Tibial nerve (tissue), 4 donors: ENCODE data around the gene TGFA.

Experiments
- EP300 ChIP-seq, 2 donors: sonication (generic); formaldehyde crosslinking; IDR thresholded peaks; one replicate each; pipeline ENCODE4 v1.6.1; 2017; ENCODE audit warnings: antibody characterized with exemption in 2 of 2, mild to moderate bottlenecking in 1 of 2
- POLR2A ChIP-seq, 2 donors: fragments of 450-650 bp; IDR thresholded peaks; one replicate each; pipeline ENCODE4 v1.6.1; 2017; ENCODE audit warnings: antibody characterized with exemption in 2 of 2, mild to moderate bottlenecking in 2 of 2, moderate library complexity in 2 of 2
- TF ChIP-seq, protein P1 (sequence below), 5 experiments: fragments of 200-600 bp in 3 of 5; fragments of 450-650 bp in 2 of 5; sonication (generic) in 3 of 5; IDR thresholded peaks; one replicate each; pipeline ENCODE4 v1.5.1; 2016 to 2019; ENCODE audit warnings: antibody characterized with exemption in 5 of 5, mild to moderate bottlenecking in 3 of 5, moderate library complexity in 2 of 5

- TF ChIP-seq POLR2A (IDR thresholded peaks at IDR 0.05) (no peak), EP300 (IDR thresholded peaks at IDR 0.05) (no peak)
- TF ChIP-seq, protein P1, sequence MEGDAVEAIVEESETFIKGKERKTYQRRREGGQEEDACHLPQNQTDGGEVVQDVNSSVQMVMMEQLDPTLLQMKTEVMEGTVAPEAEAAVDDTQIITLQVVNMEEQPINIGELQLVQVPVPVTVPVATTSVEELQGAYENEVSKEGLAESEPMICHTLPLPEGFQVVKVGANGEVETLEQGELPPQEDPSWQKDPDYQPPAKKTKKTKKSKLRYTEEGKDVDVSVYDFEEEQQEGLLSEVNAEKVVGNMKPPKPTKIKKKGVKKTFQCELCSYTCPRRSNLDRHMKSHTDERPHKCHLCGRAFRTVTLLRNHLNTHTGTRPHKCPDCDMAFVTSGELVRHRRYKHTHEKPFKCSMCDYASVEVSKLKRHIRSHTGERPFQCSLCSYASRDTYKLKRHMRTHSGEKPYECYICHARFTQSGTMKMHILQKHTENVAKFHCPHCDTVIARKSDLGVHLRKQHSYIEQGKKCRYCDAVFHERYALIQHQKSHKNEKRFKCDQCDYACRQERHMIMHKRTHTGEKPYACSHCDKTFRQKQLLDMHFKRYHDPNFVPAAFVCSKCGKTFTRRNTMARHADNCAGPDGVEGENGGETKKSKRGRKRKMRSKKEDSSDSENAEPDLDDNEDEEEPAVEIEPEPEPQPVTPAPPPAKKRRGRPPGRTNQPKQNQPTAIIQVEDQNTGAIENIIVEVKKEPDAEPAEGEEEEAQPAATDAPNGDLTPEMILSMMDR (IDR thresholded peaks at IDR 0.05), result no peak
Observed at GRCh38 chr2:70490381-70490780, 63.2 kb downstream of the TGFA start.
